ENCODE measurements around the gene S1PR1. TPM values are rescaled to one million over a fixed set of nuclear protein-coding genes. Genes with fewer than 3 reads are reported as not detected.

The S1PR1 gene
- total RNA-seq, 1 donor from 2014 or later, result not detected

- Mint-ChIP-seq H3K27ac (ENCODE audit: unreplicated experiment) (no peak overlapping the region), H3K27me3 (ENCODE audit: unreplicated experiment) (peaks cover 32% of the 10 kb centered on the region), H3K4me3 (ENCODE audit: unreplicated experiment) (no peak overlapping the region), H3K4me1 (ENCODE audit: unreplicated experiment) (peaks cover 7% of the 10 kb centered on the region), H3K36me3 (ENCODE audit: unreplicated experiment) (no peaks in the 10 kb centered on the region), H3K9me3 (ENCODE audit: unreplicated experiment) (no peaks in the 10 kb centered on the region)
- no peak for TF ChIP-seq CTCF (IDR thresholded peaks at IDR 0.05)
- no peak for DNase-seq (ENCODE audit: extremely low spot score, unreplicated experiment)
Measured at GRCh38 chr1:101242324-101243050, 5.7 kb downstream of the S1PR1 start.

- no peaks in the 10 kb centered on the region for H3K36me3 Mint-ChIP-seq (ENCODE audit: unreplicated experiment)
- peaks cover 1% of the 10 kb centered on the region for H3K4me1 Mint-ChIP-seq (ENCODE audit: unreplicated experiment)
- peaks cover 28% of the 10 kb centered on the region for H3K27me3 Mint-ChIP-seq (ENCODE audit: unreplicated experiment)
- no peaks in the 10 kb centered on the region for H3K9me3 Mint-ChIP-seq (ENCODE audit: unreplicated experiment)
- DNase-seq (ENCODE audit: extremely low spot score, unreplicated experiment), result no peak
- TF ChIP-seq CTCF (IDR thresholded peaks at IDR 0.05), result no peak
- no peak overlapping the region for H3K4me3 Mint-ChIP-seq (ENCODE audit: unreplicated experiment)
- no peak overlapping the region for H3K27ac Mint-ChIP-seq (ENCODE audit: unreplicated experiment)
Measured at GRCh38 chr1:101243751-101244150, 6.9 kb downstream of the S1PR1 start.

- Mint-ChIP-seq H3K4me1 (ENCODE audit: unreplicated experiment) (no peaks in the 10 kb centered on the region), H3K9me3 (ENCODE audit: unreplicated experiment) (no peaks in the 10 kb centered on the region), H3K4me3 (ENCODE audit: unreplicated experiment) (no peak overlapping the region), H3K27me3 (ENCODE audit: unreplicated experiment) (peaks cover 21% of the 10 kb centered on the region), H3K27ac (ENCODE audit: unreplicated experiment) (no peak overlapping the region), H3K36me3 (ENCODE audit: unreplicated experiment) (no peaks in the 10 kb centered on the region)
- no peak for DNase-seq (ENCODE audit: extremely low spot score, unreplicated experiment)
- TF ChIP-seq CTCF (IDR thresholded peaks at IDR 0.05), result no peak
Measured at GRCh38 chr1:101244842-101245241, 8.0 kb downstream of the S1PR1 start.

- Mint-ChIP-seq H3K4me1 (ENCODE audit: unreplicated experiment) (no peaks in the 10 kb centered on the region), H3K4me3 (ENCODE audit: unreplicated experiment) (no peak overlapping the region), H3K36me3 (ENCODE audit: unreplicated experiment) (no peaks in the 10 kb centered on the region), H3K27me3 (ENCODE audit: unreplicated experiment) (peaks cover 19% of the 10 kb centered on the region), H3K27ac (ENCODE audit: unreplicated experiment) (no peak overlapping the region), H3K9me3 (ENCODE audit: unreplicated experiment) (no peaks in the 10 kb centered on the region)
- TF ChIP-seq CTCF (IDR thresholded peaks at IDR 0.05), result no peak
- DNase-seq (ENCODE audit: extremely low spot score, unreplicated experiment), result no peak
Measured at GRCh38 chr1:101245246-101245927, 8.6 kb downstream of the S1PR1 start.
